Stimulated activated CD4-positive, alpha-beta T cell treated with anti-CD3 and anti-CD28 coated beads, TNF-alpha, amount 100 ng/mL, for 4 hours (primary cell): ENCODE measurements around the gene EXOSC6.
"Not testable (repeated sequence)": the region's sequence is repeated elsewhere in the genome, so short reads cannot be mapped to it uniquely, and the experiment has no call there.

Source experiments
- DNase-seq, 3 experiments: peaks; one replicate each; pipeline ENCODE4 v3.0.0-alpha.2; 2020; ENCODE audit warnings: low read depth in 3 of 3

The EXOSC6 gene

GRCh38 chr16:70198666-70199065 is 53.1 kb downstream of the EXOSC6 start:
- DNase-seq = not testable (repeated sequence)

DNA sequence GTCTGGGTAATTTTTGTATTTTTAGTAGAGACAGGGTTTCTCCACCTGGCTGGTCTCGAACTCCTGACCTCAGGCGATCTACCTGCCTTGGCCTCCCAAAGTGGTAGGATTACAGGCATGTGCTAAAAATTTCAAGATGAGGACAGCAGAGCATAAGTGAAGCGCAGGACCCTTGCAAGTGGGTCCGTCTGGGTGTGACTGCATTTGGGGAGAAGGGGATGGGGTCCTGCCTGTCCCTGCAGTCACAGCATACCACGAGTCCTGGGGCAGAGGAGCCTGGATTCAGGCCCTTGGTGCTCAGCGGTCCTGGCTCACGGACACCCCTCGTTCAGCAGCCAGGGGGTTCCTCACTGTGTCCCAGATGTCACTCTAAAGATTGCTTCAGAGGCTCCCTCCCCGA is 53.5 kb downstream of the EXOSC6 start:
- not testable (repeated sequence) for DNase-seq

DNA sequence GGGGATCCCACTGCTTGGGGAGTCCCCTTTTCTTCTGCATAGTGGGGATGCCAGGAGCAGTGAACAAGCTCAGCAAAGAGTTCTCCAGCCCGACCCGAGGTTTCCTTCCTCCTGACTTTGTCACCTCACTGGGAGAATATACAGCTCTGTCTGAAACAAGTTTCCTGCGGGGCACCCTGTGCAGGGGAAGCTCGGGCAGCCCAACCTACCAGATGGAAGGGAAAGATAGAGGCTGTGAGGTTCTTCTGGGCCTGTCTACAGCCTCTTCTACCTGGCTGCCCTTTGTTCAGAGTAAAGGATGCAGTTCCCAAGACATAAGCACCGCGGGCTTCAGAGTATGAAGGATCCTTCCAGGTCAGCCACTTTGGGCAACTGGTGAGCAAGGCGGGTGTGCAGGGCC is 54.1 kb downstream of the EXOSC6 start:
- DNase-seq = not testable (repeated sequence)
